GM23248 (cell line): ENCODE data around the gene XRCC2. TPM values are rescaled to one million over a fixed set of nuclear protein-coding genes. Genes with fewer than 3 reads are reported as not detected.

Source experiments
- DNase-seq: peaks from one replicate; pipeline ENCODE4 v3.0.0-alpha.2; 2015
- H2AFZ ChIP-seq: fragments of 200-600 bp; sonication (generic); 2 replicates; pipeline ENCODE4 v1.6.1; 2016; ENCODE audit warnings: antibody characterized with exemption
- H3F3A ChIP-seq: fragments of 200-600 bp; sonication (generic); 2 replicates; pipeline ENCODE4 v1.6.1; 2016; ENCODE audit warnings: mild to moderate bottlenecking, antibody characterized with exemption, mixed run types; ENCODE audit not compliant: insufficient read depth
- H3K27ac ChIP-seq: fragments of 200-600 bp; sonication (generic); 2 replicates; pipeline ENCODE4 v1.5.1; 2016; ENCODE audit warnings: mild to moderate bottlenecking
- H3K27me3 ChIP-seq: fragments of 200-600 bp; sonication (generic); replicated peaks from 2 replicates; pipeline ENCODE4 v1.6.1; 2016; ENCODE audit warnings: mild to moderate bottlenecking; ENCODE audit not compliant: insufficient read depth
- H3K36me3 ChIP-seq: fragments of 200-600 bp; sonication (generic); 2 replicates; pipeline ENCODE4 v1.6.1; 2016; ENCODE audit warnings: low read depth, mild to moderate bottlenecking
- H3K4me1 ChIP-seq: fragments of 200-600 bp; sonication (generic); 2 replicates; pipeline ENCODE4 v1.6.1; 2016; ENCODE audit warnings: mild to moderate bottlenecking; ENCODE audit not compliant: insufficient read depth
- H3K4me2 ChIP-seq: fragments of 200-600 bp; sonication (generic); one replicate; pipeline ENCODE4 v1.6.1; 2016; ENCODE audit warnings: mild to moderate bottlenecking; ENCODE audit not compliant: unreplicated experiment
- H3K4me3 ChIP-seq: fragments of 200-600 bp; sonication (generic); 2 replicates; pipeline ENCODE4 v1.5.1; 2016; ENCODE audit warnings: mild to moderate bottlenecking
- H3K79me2 ChIP-seq: fragments of 200-600 bp; sonication (generic); 2 replicates; pipeline ENCODE4 v1.6.1; 2016; ENCODE audit warnings: mild to moderate bottlenecking; ENCODE audit not compliant: insufficient read depth
- H3K9ac ChIP-seq: fragments of 200-600 bp; sonication (generic); 2 replicates; pipeline ENCODE4 v1.6.1; 2016; ENCODE audit warnings: mild to moderate bottlenecking
- H3K9me2 ChIP-seq: fragments of 200-600 bp; sonication (generic); 2 replicates; pipeline ENCODE4 v1.6.1; 2016; ENCODE audit warnings: mixed run types, mild to moderate bottlenecking, moderate library complexity; ENCODE audit not compliant: insufficient read depth
- H3K9me3 ChIP-seq: fragments of 200-600 bp; sonication (generic); one replicate; pipeline ENCODE4 v1.6.1; 2017; ENCODE audit warnings: low read depth
- H4K20me1 ChIP-seq: fragments of 200-600 bp; sonication (generic); 2 replicates; pipeline ENCODE4 v1.6.0; 2016; ENCODE audit not compliant: insufficient read depth
- EZH2 ChIP-seq: fragments of 200-600 bp; sonication (generic); IDR thresholded peaks from 2 replicates; pipeline ENCODE4 v1.6.1; 2018; ENCODE audit warnings: antibody characterized with exemption, mild to moderate bottlenecking; ENCODE audit not compliant: insufficient read depth, poor library complexity, severe bottlenecking
- EZH2phosphoT487 ChIP-seq: fragments of 200-600 bp; sonication (generic); IDR thresholded peaks from 2 replicates; pipeline ENCODE4 v1.6.1; 2018; ENCODE audit warnings: antibody characterized with exemption, moderate library complexity, mild to moderate bottlenecking, low read depth; ENCODE audit not compliant: insufficient read depth
- WGBS, 2 experiments: methylation state at CpG; one replicate each; pipeline ENCODE4 v1.1.6; 2015 to 2017; ENCODE audit warnings: low lambda C conversion rate in 2 of 2, low coverage in 1 of 2; ENCODE audit errors: missing lambda C conversion rate in 2 of 2; 5-methylcytosine and 5-hydroxymethylcytosine counted together
- in situ Hi-C: fragments of 300-500 bp; cut with MboI; formaldehyde crosslinking; loops from 2 replicates; pipeline ENCODE4 v1.15.0; 2020
- polyA plus RNA-seq: library from polyadenylated mRNA; unstranded; fragments of >200 nt; fragmentation: Nextera tagmentation; extraction: Ambion mirVana; gene quantifications from 2 replicates; pipeline ENCODE4 v1.2.1, GENCODE V29; 2016
- small RNA-seq: library from RNA; depleted of rRNA; stranded (forward); fragments of <200 nt; gene quantifications from one replicate; pipeline ENCODE3, GENCODE V24; 2014; ENCODE audit warnings: low read depth, low replicate concordance
- total RNA-seq: library from RNA; depleted of rRNA; stranded (reverse); fragments of >200 nt; shearing (Covaris generic); gene quantifications from 2 replicates; pipeline ENCODE4 v1.2.3, GENCODE V29; 2014; rRNA removed

Gene XRCC2
- total and polyA plus RNA-seq, 2 experiments from 2014 or later: 1.1 to 1.4 TPM

GRCh38 chr7:152601305-152601798 lies 74.6 kb downstream of the XRCC2 start:
- DNase-seq: peak; percentile 61
- Histone ChIP-seq H3K9me2 (no peaks in the 10 kb centered on the region), H3F3A (no peaks in the 10 kb centered on the region), H3K27me3 (no peaks in the 10 kb centered on the region), H3K9ac (no peak overlapping the region), H4K20me1 (no peaks in the 10 kb centered on the region), H3K27ac (no peak overlapping the region), H3K4me3 (no peak overlapping the region), H3K4me1 (peaks cover 10% of the 10 kb centered on the region), H3K4me2 (peak overlapping the region; percentile 19), H3K9me3 (no peaks in the 10 kb centered on the region), H2AFZ (peak overlapping the region; percentile 61), H3K36me3 (no peaks in the 10 kb centered on the region), H3K79me2 (no peaks in the 10 kb centered on the region)
- WGBS, 2 experiments: 11 to 14% methylated on average over 17 of the region's 17 CpGs
- in situ Hi-C loops: no loop called here
- TF ChIP-seq EZH2 (no peak), EZH2phosphoT487 (no peak)

GRCh38 chr7:152600266-152600665 lies 75.7 kb downstream of the XRCC2 start:
- 97 to 99% methylated on average over 5 of the region's 5 CpGs for WGBS, 2 experiments
- H3K27ac ChIP-seq: no peak overlapping the region
- in situ Hi-C loops: no loop called here
- no peaks in the 10 kb centered on the region for H3K27me3 ChIP-seq
- no peak overlapping the region for H2AFZ ChIP-seq
- H3K4me2 ChIP-seq: no peak overlapping the region
- no peak overlapping the region for H3K4me3 ChIP-seq
- peaks cover 10% of the 10 kb centered on the region for H3K4me1 ChIP-seq
- no peaks in the 10 kb centered on the region for H3F3A ChIP-seq
- no peaks in the 10 kb centered on the region for H3K9me2 ChIP-seq
- H3K9ac ChIP-seq: no peak overlapping the region
- H3K36me3 ChIP-seq: no peaks in the 10 kb centered on the region
- no peak for TF ChIP-seq EZH2phosphoT487
- no peak for TF ChIP-seq EZH2
- no peaks in the 10 kb centered on the region for H3K9me3 ChIP-seq
- DNase-seq: no peak
- no peaks in the 10 kb centered on the region for H4K20me1 ChIP-seq
- H3K79me2 ChIP-seq: no peaks in the 10 kb centered on the region

- peaks cover 10% of the 10 kb centered on the region for H3K4me1 ChIP-seq
- no peaks in the 10 kb centered on the region for H4K20me1 ChIP-seq
- no peaks in the 10 kb centered on the region for H3K9me2 ChIP-seq
- no peaks in the 10 kb centered on the region for H3F3A ChIP-seq
- in situ Hi-C loops: no loop called here
- H3K9ac ChIP-seq: no peak overlapping the region
- no peaks in the 10 kb centered on the region for H3K36me3 ChIP-seq
- peak overlapping the region; percentile 74 for H3K4me2 ChIP-seq
- H2AFZ ChIP-seq: peak overlapping the region; percentile 80
- 6 to 8% methylated on average over 8 of the region's 8 CpGs for WGBS, 2 experiments
- H3K27me3 ChIP-seq: no peaks in the 10 kb centered on the region
- H3K9me3 ChIP-seq: no peaks in the 10 kb centered on the region
- H3K4me3 ChIP-seq: 0 out of 2 replicates have a peak overlapping the region, but pooled peaks have one; percentile 25
- peak; percentile 73 for DNase-seq
- no peaks in the 10 kb centered on the region for H3K79me2 ChIP-seq
- 0 out of 2 replicates have a peak overlapping the region, but pooled peaks have one; percentile 9 for H3K27ac ChIP-seq
- TF ChIP-seq EZH2phosphoT487 (no peak), EZH2 (no peak)
Observed at GRCh38 chr7:152597507-152597906, 78.4 kb downstream of the XRCC2 start.

- Histone ChIP-seq H3K79me2 (no peaks in the 10 kb centered on the region), H4K20me1 (no peaks in the 10 kb centered on the region), H3K9me2 (no peaks in the 10 kb centered on the region), H3K4me1 (peaks cover 10% of the 10 kb centered on the region), H3K36me3 (no peaks in the 10 kb centered on the region), H3K4me2 (no peak overlapping the region), H2AFZ (peak overlapping the region; percentile 80; the same call in 1 of the 2 replicates), H3K27ac (no peak overlapping the region), H3K9ac (no peak overlapping the region), H3K4me3 (no peak overlapping the region), H3K27me3 (no peaks in the 10 kb centered on the region), H3K9me3 (no peaks in the 10 kb centered on the region), H3F3A (no peaks in the 10 kb centered on the region)
- TF ChIP-seq EZH2 (no peak), EZH2phosphoT487 (no peak)
- 95 to 100% methylated on average over 2 of the region's 2 CpGs for WGBS, 2 experiments
- no peak for DNase-seq
- in situ Hi-C loops: no loop called here
Observed at GRCh38 chr7:152596824-152597223, 79.1 kb downstream of the XRCC2 start.

Small RNA genes within 50 kb of the gene (small RNA-seq; reads per million reads assigned to genes)
- gene RF00568: not detected

Other genes with a start within 250 kb of the XRCC2 start
- gene KMT2C, start 240.1 kb downstream of the XRCC2 start, total RNA-seq: 14.2 and 14.3 TPM in 2 replicates
- 7.2 and 8.3 TPM in 2 replicates for gene KMT2C, start 240.1 kb downstream of the XRCC2 start, polyA plus RNA-seq
- gene ACTR3B, start 83.6 kb upstream of the XRCC2 start, total RNA-seq: 6.2 and 34.2 TPM in 2 replicates
- gene ACTR3B, start 83.6 kb upstream of the XRCC2 start, polyA plus RNA-seq: 10.4 and 10.6 TPM in 2 replicates